Epithelial cell of proximal tubule (primary cell): ENCODE results near the gene ATP6V0A4. TPM values are rescaled to one million over a fixed set of nuclear protein-coding genes. Genes with fewer than 3 reads are reported as not detected.

Experiments used
- DNase-seq: peaks from one replicate; pipeline ENCODE4 v3.0.0-alpha.2; 2011; ENCODE audit warnings: low read depth
- H3K4me3 ChIP-seq: 2 replicates; pipeline ENCODE4 v1.5.1; 2011; ENCODE audit warnings: low read depth, mild to moderate bottlenecking, low read length
- CTCF ChIP-seq: conservative IDR thresholded peaks from 2 replicates; pipeline ENCODE4 v1.5.1; 2012; ENCODE audit warnings: low read depth, mild to moderate bottlenecking, low read length
- total RNA-seq: library from RNA; depleted of rRNA; stranded (reverse); fragments of >200 nt; gene quantifications from 2 replicates; pipeline ENCODE4 v1.2.3, GENCODE V29; 2015

The ATP6V0A4 gene
- total RNA-seq, 1 donor from 2014 or later = 0.58 TPM

DNA sequence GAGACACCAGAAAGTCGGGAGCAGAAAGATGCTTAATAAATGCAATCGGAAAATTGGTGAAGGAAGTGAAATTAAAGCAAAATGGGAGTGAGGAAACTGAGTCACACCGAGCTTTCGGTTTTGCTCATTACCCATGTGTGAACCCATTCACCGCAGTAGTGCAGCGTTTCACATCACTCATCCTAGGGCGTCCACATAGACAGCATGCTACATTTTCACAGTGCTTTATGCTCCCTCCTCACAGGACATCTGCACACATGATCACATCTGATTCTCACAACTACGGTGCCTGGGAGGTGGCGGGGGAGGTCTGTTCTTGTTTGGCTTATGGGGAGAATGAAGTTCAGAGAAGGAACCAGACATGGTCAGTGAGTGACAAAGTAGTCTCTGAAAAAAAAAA lies 36.6 kb upstream of the ATP6V0A4 start:
- no peak overlapping the region for H3K4me3 ChIP-seq
- no peak for TF ChIP-seq CTCF
- no peak for DNase-seq

DNA sequence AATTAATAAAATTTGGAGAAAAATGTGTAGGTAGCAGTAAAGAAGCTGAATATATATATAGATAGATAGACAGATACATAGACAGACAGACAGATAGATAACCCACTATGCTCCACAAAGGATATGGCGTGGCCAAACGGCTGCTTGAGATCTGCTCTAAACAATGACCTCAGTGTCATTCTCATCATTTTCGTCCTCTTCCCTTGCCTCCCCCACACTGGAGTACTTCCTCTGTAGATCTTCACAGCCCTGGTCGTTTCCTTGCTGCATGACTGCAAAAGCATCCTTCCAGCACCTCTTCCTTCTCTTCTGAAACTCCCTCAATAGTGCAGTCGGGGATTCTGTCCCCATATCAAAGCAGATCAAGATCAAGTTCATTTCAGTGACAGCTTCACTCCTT lies 35.6 kb upstream of the ATP6V0A4 start:
- DNase-seq = no peak
- TF ChIP-seq CTCF = no peak
- H3K4me3 ChIP-seq = no peak overlapping the region

DNA sequence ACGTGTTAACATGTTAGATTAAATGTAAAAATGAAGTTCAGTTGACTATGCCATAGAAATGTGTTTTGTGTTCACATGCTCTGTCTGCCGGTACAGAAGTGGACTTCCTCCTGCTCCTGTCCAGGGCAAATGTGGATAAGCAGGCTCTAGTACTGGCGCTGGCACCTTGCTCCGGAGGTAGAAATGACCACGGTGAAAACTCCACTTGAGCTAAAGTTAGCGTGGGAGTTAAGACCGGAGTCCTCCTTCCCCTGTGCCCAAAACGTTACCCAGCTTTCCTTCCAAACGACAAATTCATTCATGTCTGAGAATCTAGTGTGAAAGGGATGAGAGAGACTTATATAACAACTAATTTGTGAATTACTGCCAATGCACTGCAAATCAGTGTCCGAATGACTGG lies 35.0 kb upstream of the ATP6V0A4 start:
- no peak for DNase-seq
- no peak overlapping the region for H3K4me3 ChIP-seq
- no peak for TF ChIP-seq CTCF

- no peak for DNase-seq
- no peak for TF ChIP-seq CTCF
- no peak overlapping the region for H3K4me3 ChIP-seq
Observed at GRCh38 chr7:138829335-138829734, 31.3 kb upstream of the ATP6V0A4 start.

GRCh38 chr7:138828302-138828701 lies 30.3 kb upstream of the ATP6V0A4 start:
- DNase-seq = no peak
- TF ChIP-seq CTCF = no peak
- no peak overlapping the region for H3K4me3 ChIP-seq

GRCh38 chr7:138825049-138825721 lies 27.2 kb upstream of the ATP6V0A4 start:
- DNase-seq = no peak
- TF ChIP-seq CTCF = no peak

DNA sequence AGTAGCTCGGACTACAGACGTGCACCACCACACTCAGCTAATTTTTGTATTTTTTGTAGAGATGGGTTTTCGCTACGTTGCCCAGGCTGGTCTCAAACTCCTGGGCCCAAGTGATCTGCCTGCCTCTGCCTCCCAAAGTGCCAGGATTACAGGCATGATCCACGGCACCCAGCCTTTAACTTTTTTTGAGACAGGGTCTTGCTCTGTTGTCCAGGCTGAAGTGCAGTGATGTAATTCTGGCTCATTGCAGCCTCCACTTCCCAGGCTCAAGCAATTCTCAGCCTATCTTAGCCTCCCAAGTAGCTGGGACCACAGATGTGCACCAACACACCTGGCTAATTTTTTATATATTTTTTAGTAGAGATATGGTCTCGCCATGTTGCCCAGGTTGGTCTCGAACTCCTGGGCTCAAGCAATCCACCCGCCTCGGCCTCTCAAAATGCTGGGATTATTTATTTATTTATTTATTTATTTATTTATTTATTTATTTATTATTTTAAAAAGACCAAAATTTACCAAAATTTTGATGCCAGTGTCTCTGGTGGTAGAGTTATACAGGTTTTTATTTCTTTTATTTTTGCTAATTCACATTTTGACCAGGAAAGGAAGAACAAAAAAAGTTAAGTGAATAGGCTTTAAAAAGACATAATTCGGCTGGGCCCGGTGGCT lies 25.0 kb upstream of the ATP6V0A4 start:
- no peak overlapping the region for H3K4me3 ChIP-seq
- TF ChIP-seq CTCF = no peak
- DNase-seq = no peak

More at GRCh38 chr7:138825049-138825721, 27.2 kb upstream of the ATP6V0A4 start:
- no peak overlapping the region for H3K4me3 ChIP-seq
